WTC11 (cell line): ENCODE results near the gene NDE1. TPM values are rescaled to one million over a fixed set of nuclear protein-coding genes. Genes with fewer than 3 reads are reported as not detected.
"Not testable (repeated sequence)": the region's sequence is repeated elsewhere in the genome, so short reads cannot be mapped to it uniquely, and the experiment has no call there.

ENCODE experiments used
- ATAC-seq: fragments of 200-7000 bp; cut with Tn5 transposase; 2 replicates; pipeline ENCODE4 v1.10.0; 2021; ENCODE audit warnings: mild to moderate bottlenecking, moderate library complexity
- CTCF ChIA-PET: fragments of 300-600 bp; sonication (Branson Sonifier 250); formaldehyde crosslinking; loops from one replicate; lab custom pipeline; 2021; ENCODE audit warnings: antibody characterized with exemption; lab: Charles Lee
- POLR2A ChIA-PET: fragments of 350-600 bp; sonication (Branson Sonifier 250); formaldehyde crosslinking; loops from one replicate; lab custom pipeline; 2021; ENCODE audit warnings: antibody characterized with exemption; lab: Charles Lee
- DNase-seq: peaks from one replicate; pipeline ENCODE4 v3.0.0; 2021; ENCODE audit warnings: low spot score
- H3K27ac Mint-ChIP-seq: 2 replicates; pipeline ENCODE4 v1.8.0; 2021; ENCODE audit warnings: mixed read lengths
- H3K27me3 Mint-ChIP-seq: 2 replicates; pipeline ENCODE4 v1.8.0; 2021; ENCODE audit warnings: low read depth, mild to moderate bottlenecking, moderate library complexity, mixed read lengths
- H3K36me3 Mint-ChIP-seq: 2 replicates; pipeline ENCODE4 v1.8.0; 2021; ENCODE audit warnings: mixed read lengths
- H3K4me1 Mint-ChIP-seq: 2 replicates; pipeline ENCODE4 v1.8.0; 2022; ENCODE audit warnings: mixed read lengths
- H3K4me3 Mint-ChIP-seq: 2 replicates; pipeline ENCODE4 v1.8.0; 2021; ENCODE audit warnings: mild to moderate bottlenecking, moderate library complexity, mixed read lengths
- H3K9me3 Mint-ChIP-seq: 2 replicates; pipeline ENCODE4 v1.8.0; 2021; ENCODE audit warnings: mixed read lengths
- ATF1 ChIP-seq: sonication (generic); formaldehyde crosslinking; IDR thresholded peaks from 2 replicates; pipeline ENCODE4 v1.8.1; 2023; ENCODE audit warnings: mild to moderate bottlenecking, moderate library complexity, missing genetic modification reagents
- CDX4 ChIP-seq: fragments of 250-450 bp; sonication (Bioruptor Pico); IDR thresholded peaks from 2 replicates; pipeline ENCODE4 v1.9.0; 2021; ENCODE audit warnings: moderate library complexity, mild to moderate bottlenecking, inconsistent platforms, borderline replicate concordance
- CREM ChIP-seq: sonication (generic); formaldehyde crosslinking; IDR thresholded peaks from 2 replicates; pipeline ENCODE4 v1.8.1; 2022; ENCODE audit warnings: mild to moderate bottlenecking, missing genetic modification reagents, moderate library complexity
- E2F1 ChIP-seq: sonication (generic); formaldehyde crosslinking; IDR thresholded peaks from 2 replicates; pipeline ENCODE4 v1.8.0; 2022; ENCODE audit warnings: mild to moderate bottlenecking, missing genetic modification reagents
- E2F4 ChIP-seq: sonication (generic); formaldehyde crosslinking; IDR thresholded peaks from 2 replicates; pipeline ENCODE4 v1.8.1; 2022; ENCODE audit warnings: low read depth, mild to moderate bottlenecking, moderate library complexity, missing genetic modification reagents, borderline replicate concordance
- GABPB1 ChIP-seq: sonication (generic); formaldehyde crosslinking; IDR thresholded peaks from 2 replicates; pipeline ENCODE4 v1.8.1; 2023; ENCODE audit warnings: mild to moderate bottlenecking, missing genetic modification reagents
- MAX ChIP-seq: sonication (generic); formaldehyde crosslinking; IDR thresholded peaks from 2 replicates; pipeline ENCODE4 v1.8.0; 2022; ENCODE audit warnings: mild to moderate bottlenecking, missing genetic modification reagents
- MXD4 ChIP-seq: fragments of 250-450 bp; sonication (Bioruptor Pico); IDR thresholded peaks from 2 replicates; pipeline ENCODE4 v1.8.0; 2021; ENCODE audit warnings: mild to moderate bottlenecking, moderate library complexity, borderline replicate concordance
- PREB ChIP-seq: sonication (generic); formaldehyde crosslinking; IDR thresholded peaks from 2 replicates; pipeline ENCODE4 v1.8.1; 2022; ENCODE audit warnings: mild to moderate bottlenecking, missing genetic modification reagents, moderate library complexity, borderline replicate concordance
- SMAD3 ChIP-seq: sonication (generic); formaldehyde crosslinking; IDR thresholded peaks from 2 replicates; pipeline ENCODE4 v1.8.0; 2022; ENCODE audit warnings: missing genetic modification reagents, mild to moderate bottlenecking, borderline replicate concordance
- SOX15 ChIP-seq: fragments of 250-450 bp; sonication (Bioruptor Pico); IDR thresholded peaks from 2 replicates; pipeline ENCODE4 v1.9.0; 2021; ENCODE audit warnings: mild to moderate bottlenecking
- ZMAT4 ChIP-seq: fragments of 250-450 bp; sonication (Bioruptor Pico); IDR thresholded peaks from 2 replicates; pipeline ENCODE4 v1.9.0; 2021; ENCODE audit warnings: mild to moderate bottlenecking
- ZNF121 ChIP-seq: sonication (generic); formaldehyde crosslinking; IDR thresholded peaks from 2 replicates; pipeline ENCODE4 v1.8.0; 2023; ENCODE audit warnings: missing genetic modification reagents
- ZNF138 ChIP-seq: sonication (generic); formaldehyde crosslinking; conservative IDR thresholded peaks from 2 replicates; pipeline ENCODE4 v1.8.1; 2022; ENCODE audit warnings: mild to moderate bottlenecking, moderate library complexity, missing genetic modification reagents
- total RNA-seq: library from RNA; stranded (reverse); gene quantifications from 3 replicates; pipeline ENCODE4 v1.2.3, GENCODE V29; 2021

Gene NDE1
- total RNA-seq, 1 experiment from 2014 or later: 39.4 TPM

GRCh38 chr16:15644267-15644961 lies 5.6 kb upstream of the NDE1 start:
- no peak for DNase-seq
- Mint-ChIP-seq H3K27me3 (no peaks in the 10 kb centered on the region; the same call in none of the 2 replicates), H3K4me3 (peak overlapping the region; percentile 88), H3K36me3 (no peaks in the 10 kb centered on the region), H3K27ac (peak overlapping the region; percentile 84; the same call in 1 of the 2 replicates), H3K4me1 (peaks cover 11% of the 10 kb centered on the region), H3K9me3 (no peaks in the 10 kb centered on the region)
- POLR2A ChIA-PET: no interaction called here
- CTCF ChIA-PET: interaction anchor here (1.4 kb wide), 1 partner anchor 92 kb away, joined by 3 read pairs; no protein-coding TSS in a partner anchor
- no peak for ATAC-seq
- TF ChIP-seq ZNF138 (no peak), GABPB1 (peak; percentile 27; the same call in 1 of the 2 replicates)
- TF ChIP-seq, all 79 proteins: peak for 1

- H3K36me3 Mint-ChIP-seq, H3K27ac Mint-ChIP-seq, H3K4me3 Mint-ChIP-seq, POLR2A ChIA-PET, DNase-seq, H3K27me3 Mint-ChIP-seq, H3K9me3 Mint-ChIP-seq, ATAC-seq: not testable (repeated sequence)
- CTCF ChIA-PET: interaction anchor here (1.0 kb wide), 1 partner anchor 112 kb away, joined by 8 read pairs; no protein-coding TSS in a partner anchor
- H3K4me1 Mint-ChIP-seq: peaks cover 14% of the 10 kb centered on the region
These were observed 5.0 kb upstream of the NDE1 start for GRCh38 chr16:15644962-15645465.

GRCh38 chr16:15646557-15647293 lies 3.3 kb upstream of the NDE1 start:
- H3K9me3 Mint-ChIP-seq, H3K27me3 Mint-ChIP-seq, DNase-seq, H3K4me3 Mint-ChIP-seq, H3K27ac Mint-ChIP-seq, H3K36me3 Mint-ChIP-seq, CTCF ChIA-PET, POLR2A ChIA-PET, ATAC-seq: not testable (repeated sequence)
- peaks cover 11% of the 10 kb centered on the region for H3K4me1 Mint-ChIP-seq

GRCh38 chr16:15647294-15648014 lies 2.6 kb upstream of the NDE1 start:
- H3K4me3 Mint-ChIP-seq: no peak overlapping the region
- DNase-seq (no peak), ATAC-seq (no peak)
- CTCF ChIA-PET: no interaction called here
- no peaks in the 10 kb centered on the region for H3K9me3 Mint-ChIP-seq
- H3K36me3 Mint-ChIP-seq: no peaks in the 10 kb centered on the region; the same call in 1 of the 2 replicates
- H3K27me3 Mint-ChIP-seq: no peaks in the 10 kb centered on the region; the same call in none of the 2 replicates
- H3K27ac Mint-ChIP-seq: no peak overlapping the region
- peaks cover 5% of the 10 kb centered on the region; the same call in 1 of the 2 replicates for H3K4me1 Mint-ChIP-seq
- no peak for TF ChIP-seq E2F1 (CRISPR knock-in tag)
- TF ChIP-seq, all 79 proteins: peak for 0
- POLR2A ChIA-PET: interaction anchor here (0.7 kb wide), 1 partner anchor 15 kb away, joined by 3 read pairs; no protein-coding TSS in a partner anchor

GRCh38 chr16:15648135-15648730 lies 1.8 kb upstream of the NDE1 start:
- no peaks in the 10 kb centered on the region for H3K9me3 Mint-ChIP-seq
- no peaks in the 10 kb centered on the region; the same call in none of the 2 replicates for H3K27me3 Mint-ChIP-seq
- ChIA-PET POLR2A (no interaction called here), CTCF (interaction anchor here (0.6 kb wide), 1 partner anchor 107 kb away, joined by 3 read pairs; no protein-coding TSS in a partner anchor)
- H3K36me3 Mint-ChIP-seq: peaks cover 4% of the 10 kb centered on the region
- no peak for ATAC-seq
- DNase-seq: no peak
- H3K27ac Mint-ChIP-seq: no peak overlapping the region
- H3K4me1 Mint-ChIP-seq: peaks cover 5% of the 10 kb centered on the region; the same call in 1 of the 2 replicates
- H3K4me3 Mint-ChIP-seq: no peak overlapping the region
- TF ChIP-seq MAX (CRISPR knock-in tag): no peak
- no peak for TF ChIP-seq PREB
- no peak for TF ChIP-seq SOX15 (CRISPR knock-in tag)
- TF ChIP-seq MXD4 (CRISPR knock-in tag): no peak
- TF ChIP-seq E2F4: no peak
- TF ChIP-seq SMAD3 (CRISPR knock-in tag): no peak
- no peak for TF ChIP-seq ZMAT4
- TF ChIP-seq ATF1: no peak
- TF ChIP-seq CREM: no peak
- TF ChIP-seq ZNF121: no peak
- no peak for TF ChIP-seq CDX4
